PC-9 (cell line): Measurements from ENCODE around the gene HES2.
"Not testable (repeated sequence)": the region's sequence is repeated elsewhere in the genome, so short reads cannot be mapped to it uniquely, and the experiment has no call there.

Source experiments
- EZH2 ChIP-seq: fragments of 200-600 bp; sonication (generic); IDR thresholded peaks from 2 replicates; pipeline ENCODE4 v1.8.0; 2017; ENCODE audit warnings: antibody characterized with exemption, low read depth
- TF ChIP-seq, protein P1 (sequence below): fragments of 200-600 bp; sonication (generic); conservative IDR thresholded peaks from 2 replicates; pipeline ENCODE4 v1.6.1; 2017; ENCODE audit warnings: mixed run types, antibody characterized with exemption, mild to moderate bottlenecking, moderate library complexity

DNA sequence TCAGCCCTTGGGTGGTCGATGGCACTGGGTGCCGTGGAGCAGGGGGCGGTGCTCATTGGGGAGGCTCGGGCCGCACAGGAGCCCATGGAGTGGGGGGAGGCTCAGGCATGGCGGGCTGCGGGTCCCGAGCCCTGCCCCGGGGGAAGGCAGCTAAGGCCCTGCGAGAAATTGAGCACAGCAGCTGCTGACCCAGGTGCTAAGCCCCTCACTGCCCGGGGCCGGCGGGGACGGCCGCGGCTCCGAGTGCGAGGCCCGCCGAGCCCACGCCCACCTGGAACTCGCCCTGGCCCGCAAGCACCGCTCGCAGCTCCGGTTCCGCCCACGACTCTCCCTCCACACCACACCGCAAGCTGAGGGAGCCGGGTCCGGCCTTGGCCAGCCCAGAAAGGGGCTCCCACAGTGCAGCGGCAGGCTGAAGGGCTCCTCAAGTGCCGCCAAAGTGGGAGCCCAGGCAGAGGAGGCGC, 23.9 kb downstream of the HES2 start:
- TF ChIP-seq, protein P1, sequence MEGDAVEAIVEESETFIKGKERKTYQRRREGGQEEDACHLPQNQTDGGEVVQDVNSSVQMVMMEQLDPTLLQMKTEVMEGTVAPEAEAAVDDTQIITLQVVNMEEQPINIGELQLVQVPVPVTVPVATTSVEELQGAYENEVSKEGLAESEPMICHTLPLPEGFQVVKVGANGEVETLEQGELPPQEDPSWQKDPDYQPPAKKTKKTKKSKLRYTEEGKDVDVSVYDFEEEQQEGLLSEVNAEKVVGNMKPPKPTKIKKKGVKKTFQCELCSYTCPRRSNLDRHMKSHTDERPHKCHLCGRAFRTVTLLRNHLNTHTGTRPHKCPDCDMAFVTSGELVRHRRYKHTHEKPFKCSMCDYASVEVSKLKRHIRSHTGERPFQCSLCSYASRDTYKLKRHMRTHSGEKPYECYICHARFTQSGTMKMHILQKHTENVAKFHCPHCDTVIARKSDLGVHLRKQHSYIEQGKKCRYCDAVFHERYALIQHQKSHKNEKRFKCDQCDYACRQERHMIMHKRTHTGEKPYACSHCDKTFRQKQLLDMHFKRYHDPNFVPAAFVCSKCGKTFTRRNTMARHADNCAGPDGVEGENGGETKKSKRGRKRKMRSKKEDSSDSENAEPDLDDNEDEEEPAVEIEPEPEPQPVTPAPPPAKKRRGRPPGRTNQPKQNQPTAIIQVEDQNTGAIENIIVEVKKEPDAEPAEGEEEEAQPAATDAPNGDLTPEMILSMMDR: not testable (repeated sequence)
- TF ChIP-seq EZH2: not testable (repeated sequence)
